PC-9 (cell line): Measurements from ENCODE around the gene DLG2.

Experiments used
- EZH2 ChIP-seq: fragments of 200-600 bp; sonication (generic); IDR thresholded peaks from 2 replicates; pipeline ENCODE4 v1.8.0; 2017; ENCODE audit warnings: antibody characterized with exemption, low read depth
- TF ChIP-seq, protein P1 (sequence below): fragments of 200-600 bp; sonication (generic); conservative IDR thresholded peaks from 2 replicates; pipeline ENCODE4 v1.6.1; 2017; ENCODE audit warnings: mixed run types, antibody characterized with exemption, mild to moderate bottlenecking, moderate library complexity

DNA sequence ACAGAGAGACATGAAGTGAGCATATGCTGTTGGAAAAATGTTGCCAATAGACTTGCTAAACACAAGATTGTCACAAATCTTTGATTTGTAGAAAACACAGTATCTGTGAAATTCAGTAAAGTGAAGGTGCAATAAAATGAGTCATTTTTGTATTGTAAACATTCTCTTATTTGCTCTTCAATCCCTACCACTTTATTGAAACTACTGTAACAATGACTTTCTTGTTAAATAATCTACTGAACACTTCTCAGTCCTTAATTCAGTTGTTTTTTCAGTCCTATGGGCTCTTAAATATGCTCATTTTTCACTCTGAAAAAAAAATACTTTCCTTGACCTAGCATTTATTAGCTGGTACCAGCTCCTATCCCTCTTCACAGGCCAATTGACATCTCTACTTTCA is 531.9 kb downstream of the DLG2 start:
- TF ChIP-seq, protein P1, sequence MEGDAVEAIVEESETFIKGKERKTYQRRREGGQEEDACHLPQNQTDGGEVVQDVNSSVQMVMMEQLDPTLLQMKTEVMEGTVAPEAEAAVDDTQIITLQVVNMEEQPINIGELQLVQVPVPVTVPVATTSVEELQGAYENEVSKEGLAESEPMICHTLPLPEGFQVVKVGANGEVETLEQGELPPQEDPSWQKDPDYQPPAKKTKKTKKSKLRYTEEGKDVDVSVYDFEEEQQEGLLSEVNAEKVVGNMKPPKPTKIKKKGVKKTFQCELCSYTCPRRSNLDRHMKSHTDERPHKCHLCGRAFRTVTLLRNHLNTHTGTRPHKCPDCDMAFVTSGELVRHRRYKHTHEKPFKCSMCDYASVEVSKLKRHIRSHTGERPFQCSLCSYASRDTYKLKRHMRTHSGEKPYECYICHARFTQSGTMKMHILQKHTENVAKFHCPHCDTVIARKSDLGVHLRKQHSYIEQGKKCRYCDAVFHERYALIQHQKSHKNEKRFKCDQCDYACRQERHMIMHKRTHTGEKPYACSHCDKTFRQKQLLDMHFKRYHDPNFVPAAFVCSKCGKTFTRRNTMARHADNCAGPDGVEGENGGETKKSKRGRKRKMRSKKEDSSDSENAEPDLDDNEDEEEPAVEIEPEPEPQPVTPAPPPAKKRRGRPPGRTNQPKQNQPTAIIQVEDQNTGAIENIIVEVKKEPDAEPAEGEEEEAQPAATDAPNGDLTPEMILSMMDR = no peak
- TF ChIP-seq EZH2 = no peak
